RKO (cell line): Measurements from ENCODE around the gene GYG1.

Experiments used
- DNase-seq: peaks from one replicate; pipeline ENCODE4 v3.0.0-alpha.2; 2016; ENCODE audit warnings: low spot score

Gene GYG1

GRCh38 chr3:148991219-148992026 is at the start of gene GYG1:
Gene GYG1 (plus strand): TSS chr3:148991540. CDS start chr3:148991641, 101 bp downstream.
- peak; percentile 87 for DNase-seq

GRCh38 chr3:148943506-148944205 is 47.7 kb upstream of the GYG1 start:
- DNase-seq = peak; percentile 95

GRCh38 chr3:148945116-148945515 is 46.2 kb upstream of the GYG1 start:
- no peak for DNase-seq

- no peak for DNase-seq
Observed at GRCh38 chr3:148948913-148949657, 42.3 kb upstream of the GYG1 start.

GRCh38 chr3:148950806-148951205 is 40.5 kb upstream of the GYG1 start:
- peak; percentile 43 for DNase-seq

- DNase-seq = no peak
Observed at GRCh38 chr3:148951599-148952361, 39.6 kb upstream of the GYG1 start.

GRCh38 chr3:148953094-148953493 is 38.2 kb upstream of the GYG1 start:
- DNase-seq = no peak

- DNase-seq = no peak
Observed at GRCh38 chr3:148954981-148955380, 36.4 kb upstream of the GYG1 start.

- DNase-seq = peak; percentile 64
Observed at GRCh38 chr3:148955544-148956346, 35.6 kb upstream of the GYG1 start.

- DNase-seq = no peak
Observed at GRCh38 chr3:148957586-148957985, 33.8 kb upstream of the GYG1 start.

- DNase-seq = no peak
Observed at GRCh38 chr3:148958696-148959095, 32.6 kb upstream of the GYG1 start.

- peak; percentile 61 for DNase-seq
Observed at GRCh38 chr3:148962513-148962912, 28.8 kb upstream of the GYG1 start.

- DNase-seq = no peak
Observed at GRCh38 chr3:148964809-148965208, 26.5 kb upstream of the GYG1 start.

- no peak for DNase-seq
Observed at GRCh38 chr3:148968321-148968720, 23.0 kb upstream of the GYG1 start.

- DNase-seq = no peak
Observed at GRCh38 chr3:148970271-148970670, 21.1 kb upstream of the GYG1 start.

GRCh38 chr3:148971401-148972163 is 19.8 kb upstream of the GYG1 start:
- DNase-seq = no peak

- no peak for DNase-seq
Observed at GRCh38 chr3:148974726-148975125, 16.6 kb upstream of the GYG1 start.

GRCh38 chr3:148975248-148975647 is 16.1 kb upstream of the GYG1 start:
- no peak for DNase-seq

GRCh38 chr3:148975696-148976095 is 15.6 kb upstream of the GYG1 start:
- no peak for DNase-seq

GRCh38 chr3:148981273-148981672 is 10.1 kb upstream of the GYG1 start:
- no peak for DNase-seq
